ENCODE data around the gene AMN1.
"Not testable (repeated sequence)": the region's sequence is repeated elsewhere in the genome, so short reads cannot be mapped to it uniquely, and the experiment has no call there.

DNA sequence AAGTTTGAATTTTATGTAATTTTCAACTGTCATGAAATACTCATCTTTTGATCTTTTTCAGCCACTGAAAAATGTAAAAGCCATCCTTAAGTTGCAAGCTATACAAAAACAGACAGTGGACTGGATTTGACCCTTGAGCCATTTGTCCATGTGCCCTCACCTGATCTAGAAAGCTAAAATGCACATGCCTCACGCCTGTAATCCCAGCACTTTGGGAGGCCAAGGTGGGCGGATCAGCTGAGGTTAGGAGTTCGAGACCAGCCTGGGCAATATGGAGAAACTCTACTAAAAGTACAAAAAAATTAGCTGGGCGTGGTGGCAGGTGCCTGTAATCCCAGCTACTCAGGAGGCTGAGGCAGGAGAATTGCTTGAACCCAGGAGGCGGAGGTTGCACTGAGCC, 2.4 kb upstream of the AMN1 start:
- TF ChIP-seq ZNF274 (IDR thresholded peaks at IDR 0.05; ENCODE audit: low read length); ZNF274 (tag by site-specific recombination; IDR thresholded peaks at IDR 0.05; ENCODE audit: borderline replicate concordance); ZNF138 (tag by site-specific recombination; IDR thresholded peaks at IDR 0.05; ENCODE audit: borderline replicate concordance); TCF7L2 (IDR thresholded peaks at IDR 0.05; ENCODE audit: borderline replicate concordance, low read depth, low read length); ZNF571 (tag by site-specific recombination; IDR thresholded peaks at IDR 0.05); ZNF561 (tag by site-specific recombination; IDR thresholded peaks at IDR 0.05; ENCODE audit: borderline replicate concordance); ZNF423 (tag by site-specific recombination; IDR thresholded peaks at IDR 0.05); ZIC2 (tag by site-specific recombination; IDR thresholded peaks at IDR 0.05); MZF1 (tag by site-specific recombination; IDR thresholded peaks at IDR 0.05; ENCODE audit: borderline replicate concordance): not testable (repeated sequence)
- TF ChIP-seq, protein P1, sequence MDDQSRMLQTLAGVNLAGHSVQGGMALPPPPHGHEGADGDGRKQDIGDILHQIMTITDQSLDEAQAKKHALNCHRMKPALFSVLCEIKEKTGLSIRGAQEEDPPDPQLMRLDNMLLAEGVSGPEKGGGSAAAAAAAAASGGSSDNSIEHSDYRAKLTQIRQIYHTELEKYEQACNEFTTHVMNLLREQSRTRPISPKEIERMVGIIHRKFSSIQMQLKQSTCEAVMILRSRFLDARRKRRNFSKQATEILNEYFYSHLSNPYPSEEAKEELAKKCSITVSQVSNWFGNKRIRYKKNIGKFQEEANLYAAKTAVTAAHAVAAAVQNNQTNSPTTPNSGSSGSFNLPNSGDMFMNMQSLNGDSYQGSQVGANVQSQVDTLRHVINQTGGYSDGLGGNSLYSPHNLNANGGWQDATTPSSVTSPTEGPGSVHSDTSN (CRISPR knock-in tag; IDR thresholded peaks at IDR 0.05) = not testable (repeated sequence)
- TF ChIP-seq, protein P2, sequence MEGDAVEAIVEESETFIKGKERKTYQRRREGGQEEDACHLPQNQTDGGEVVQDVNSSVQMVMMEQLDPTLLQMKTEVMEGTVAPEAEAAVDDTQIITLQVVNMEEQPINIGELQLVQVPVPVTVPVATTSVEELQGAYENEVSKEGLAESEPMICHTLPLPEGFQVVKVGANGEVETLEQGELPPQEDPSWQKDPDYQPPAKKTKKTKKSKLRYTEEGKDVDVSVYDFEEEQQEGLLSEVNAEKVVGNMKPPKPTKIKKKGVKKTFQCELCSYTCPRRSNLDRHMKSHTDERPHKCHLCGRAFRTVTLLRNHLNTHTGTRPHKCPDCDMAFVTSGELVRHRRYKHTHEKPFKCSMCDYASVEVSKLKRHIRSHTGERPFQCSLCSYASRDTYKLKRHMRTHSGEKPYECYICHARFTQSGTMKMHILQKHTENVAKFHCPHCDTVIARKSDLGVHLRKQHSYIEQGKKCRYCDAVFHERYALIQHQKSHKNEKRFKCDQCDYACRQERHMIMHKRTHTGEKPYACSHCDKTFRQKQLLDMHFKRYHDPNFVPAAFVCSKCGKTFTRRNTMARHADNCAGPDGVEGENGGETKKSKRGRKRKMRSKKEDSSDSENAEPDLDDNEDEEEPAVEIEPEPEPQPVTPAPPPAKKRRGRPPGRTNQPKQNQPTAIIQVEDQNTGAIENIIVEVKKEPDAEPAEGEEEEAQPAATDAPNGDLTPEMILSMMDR (tag by site-specific recombination; IDR thresholded peaks at IDR 0.05) = not testable (repeated sequence)
- TF ChIP-seq, protein P3, sequence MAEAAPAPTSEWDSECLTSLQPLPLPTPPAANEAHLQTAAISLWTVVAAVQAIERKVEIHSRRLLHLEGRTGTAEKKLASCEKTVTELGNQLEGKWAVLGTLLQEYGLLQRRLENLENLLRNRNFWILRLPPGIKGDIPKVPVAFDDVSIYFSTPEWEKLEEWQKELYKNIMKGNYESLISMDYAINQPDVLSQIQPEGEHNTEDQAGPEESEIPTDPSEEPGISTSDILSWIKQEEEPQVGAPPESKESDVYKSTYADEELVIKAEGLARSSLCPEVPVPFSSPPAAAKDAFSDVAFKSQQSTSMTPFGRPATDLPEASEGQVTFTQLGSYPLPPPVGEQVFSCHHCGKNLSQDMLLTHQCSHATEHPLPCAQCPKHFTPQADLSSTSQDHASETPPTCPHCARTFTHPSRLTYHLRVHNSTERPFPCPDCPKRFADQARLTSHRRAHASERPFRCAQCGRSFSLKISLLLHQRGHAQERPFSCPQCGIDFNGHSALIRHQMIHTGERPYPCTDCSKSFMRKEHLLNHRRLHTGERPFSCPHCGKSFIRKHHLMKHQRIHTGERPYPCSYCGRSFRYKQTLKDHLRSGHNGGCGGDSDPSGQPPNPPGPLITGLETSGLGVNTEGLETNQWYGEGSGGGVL (tag by site-specific recombination; IDR thresholded peaks at IDR 0.05) = not testable (repeated sequence)
